Hematopoietic multipotent progenitor cell treated with erythropoietin and hydrocortisone succinate and interleukin-3 and kit ligand, for 8 days (in vitro differentiated cells): Measurements from ENCODE around the gene EIF4B.
"Not testable (repeated sequence)": the region's sequence is repeated elsewhere in the genome, so short reads cannot be mapped to it uniquely, and the experiment has no call there.

Source experiments
- DNase-seq: peaks from one replicate; pipeline ENCODE4 v3.0.0-alpha.2; 2015

Gene EIF4B, protein sequence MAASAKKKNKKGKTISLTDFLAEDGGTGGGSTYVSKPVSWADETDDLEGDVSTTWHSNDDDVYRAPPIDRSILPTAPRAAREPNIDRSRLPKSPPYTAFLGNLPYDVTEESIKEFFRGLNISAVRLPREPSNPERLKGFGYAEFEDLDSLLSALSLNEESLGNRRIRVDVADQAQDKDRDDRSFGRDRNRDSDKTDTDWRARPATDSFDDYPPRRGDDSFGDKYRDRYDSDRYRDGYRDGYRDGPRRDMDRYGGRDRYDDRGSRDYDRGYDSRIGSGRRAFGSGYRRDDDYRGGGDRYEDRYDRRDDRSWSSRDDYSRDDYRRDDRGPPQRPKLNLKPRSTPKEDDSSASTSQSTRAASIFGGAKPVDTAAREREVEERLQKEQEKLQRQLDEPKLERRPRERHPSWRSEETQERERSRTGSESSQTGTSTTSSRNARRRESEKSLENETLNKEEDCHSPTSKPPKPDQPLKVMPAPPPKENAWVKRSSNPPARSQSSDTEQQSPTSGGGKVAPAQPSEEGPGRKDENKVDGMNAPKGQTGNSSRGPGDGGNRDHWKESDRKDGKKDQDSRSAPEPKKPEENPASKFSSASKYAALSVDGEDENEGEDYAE

DNA sequence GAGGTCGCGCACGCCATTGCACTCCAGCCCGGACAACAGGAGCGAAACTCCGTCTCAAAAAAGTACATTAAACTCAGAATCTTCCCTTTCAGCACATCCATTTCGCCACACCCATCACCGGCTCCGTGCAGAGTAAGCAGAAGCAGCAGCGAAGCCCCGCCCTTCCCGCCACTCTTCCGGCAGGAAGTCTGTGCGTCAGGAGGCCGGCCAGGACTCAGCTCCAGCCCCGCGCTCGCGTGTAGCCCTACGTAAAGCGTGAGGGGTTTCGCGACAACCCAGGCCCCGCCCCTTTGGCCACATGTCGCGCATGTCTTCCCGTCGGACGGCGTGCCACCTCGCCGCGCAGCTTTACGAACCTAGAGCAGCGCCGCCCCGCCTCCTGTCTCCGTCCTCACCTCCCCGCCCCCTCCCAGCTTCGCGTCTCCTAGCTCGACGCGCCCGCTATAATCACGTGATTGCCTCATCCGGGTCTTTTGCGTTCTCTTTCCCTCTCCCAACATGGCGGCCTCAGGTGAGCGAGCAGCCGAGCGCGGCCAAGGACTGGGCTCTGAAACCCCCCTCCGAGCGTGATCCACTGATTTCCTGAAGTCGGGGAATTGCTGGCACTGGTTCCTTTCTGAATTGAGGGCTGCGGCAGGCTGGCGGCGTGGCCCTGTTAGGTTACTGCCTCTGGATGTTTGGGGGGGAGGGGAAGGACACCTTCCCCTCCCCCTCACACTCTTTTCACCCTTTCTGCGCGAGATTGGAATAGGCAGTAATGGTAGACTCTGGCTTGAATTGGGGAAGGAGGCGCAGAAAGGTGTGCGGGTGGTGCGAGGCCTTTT, at the start of gene EIF4B:
TSS of gene EIF4B (plus strand) at position 471 of the 824 bp plus-strand sequence. CDS start at position 499, 28 bp downstream.
- DNase-seq, result peak; percentile 99

DNA sequence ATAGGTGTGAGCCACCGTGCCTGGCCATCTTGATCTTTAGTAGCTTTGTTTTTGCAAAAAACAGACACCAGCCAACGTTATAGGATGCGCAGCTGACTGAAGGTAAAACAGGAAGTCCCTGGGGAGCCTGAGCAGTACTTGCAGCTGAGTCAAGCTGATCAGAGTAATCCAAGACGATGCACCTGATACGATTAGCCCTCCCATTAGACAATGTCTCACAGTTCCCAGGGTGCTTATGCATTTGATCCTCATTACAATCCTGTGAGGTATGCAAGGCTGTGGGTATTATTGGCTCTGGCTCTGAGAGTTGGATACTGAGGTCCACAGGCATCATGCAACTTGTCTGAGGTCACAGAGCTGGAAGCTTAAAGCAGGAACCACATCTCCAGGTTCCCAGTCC, 49.3 kb upstream of the EIF4B start:
- DNase-seq, result no peak

DNA sequence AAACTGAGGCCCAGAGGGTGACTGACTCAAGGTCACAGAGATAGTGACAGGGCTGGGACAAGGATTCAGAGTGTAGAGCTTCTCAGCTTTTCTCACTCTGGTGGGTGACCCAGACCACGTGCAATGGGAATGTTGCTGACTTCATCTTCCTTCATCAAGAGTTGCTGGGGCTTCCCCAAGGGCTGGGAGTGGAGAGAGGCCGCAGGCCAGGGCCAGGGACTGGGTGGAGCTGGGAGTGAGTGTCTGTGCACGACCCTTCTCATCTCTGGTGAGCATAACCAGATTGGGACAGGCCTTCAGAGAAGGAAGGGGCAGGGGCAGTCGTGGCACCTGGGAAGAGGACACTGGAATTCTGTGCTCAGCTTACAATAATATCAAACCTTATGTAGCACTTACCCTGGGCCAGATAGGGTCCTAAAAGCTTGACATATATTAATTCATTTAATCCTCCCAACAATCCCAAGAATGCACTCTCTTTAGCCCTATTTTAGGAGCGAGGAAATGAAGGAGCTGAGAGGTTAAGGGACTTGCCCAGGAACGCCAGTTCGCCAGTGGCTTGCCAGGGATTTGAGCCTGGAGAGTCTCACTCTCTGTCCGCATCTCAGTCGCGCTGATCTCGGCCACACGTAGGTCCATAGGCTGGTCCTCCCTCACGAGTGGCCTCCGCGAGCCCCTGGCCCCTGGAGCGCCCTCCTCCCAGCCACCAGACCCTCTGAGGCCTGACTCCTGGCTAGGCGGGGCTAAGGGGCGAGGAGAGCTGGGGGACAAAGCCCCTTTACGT, 41.5 kb upstream of the EIF4B start:
- DNase-seq, result no peak

DNA sequence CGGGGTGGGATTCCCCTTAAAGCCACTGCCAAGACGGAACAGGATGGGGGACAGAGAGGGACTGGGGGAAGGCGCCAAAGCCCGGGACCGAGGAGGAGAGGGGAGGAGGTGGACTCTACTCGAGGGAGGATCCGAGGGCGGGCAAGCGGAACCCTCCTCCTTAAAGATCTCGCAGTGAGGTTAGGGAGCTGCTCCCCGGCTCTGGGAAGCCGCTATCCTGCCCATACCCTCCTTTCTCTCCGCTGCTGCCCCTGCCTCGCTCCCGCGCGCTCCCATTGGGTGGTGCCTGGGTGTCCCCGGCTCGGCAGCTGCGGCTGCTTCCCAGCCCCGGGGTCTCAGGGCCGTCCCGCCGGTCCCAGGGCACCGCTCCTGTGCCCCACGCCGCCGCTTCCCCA, 40.9 kb upstream of the EIF4B start:
- DNase-seq, result no peak

DNA sequence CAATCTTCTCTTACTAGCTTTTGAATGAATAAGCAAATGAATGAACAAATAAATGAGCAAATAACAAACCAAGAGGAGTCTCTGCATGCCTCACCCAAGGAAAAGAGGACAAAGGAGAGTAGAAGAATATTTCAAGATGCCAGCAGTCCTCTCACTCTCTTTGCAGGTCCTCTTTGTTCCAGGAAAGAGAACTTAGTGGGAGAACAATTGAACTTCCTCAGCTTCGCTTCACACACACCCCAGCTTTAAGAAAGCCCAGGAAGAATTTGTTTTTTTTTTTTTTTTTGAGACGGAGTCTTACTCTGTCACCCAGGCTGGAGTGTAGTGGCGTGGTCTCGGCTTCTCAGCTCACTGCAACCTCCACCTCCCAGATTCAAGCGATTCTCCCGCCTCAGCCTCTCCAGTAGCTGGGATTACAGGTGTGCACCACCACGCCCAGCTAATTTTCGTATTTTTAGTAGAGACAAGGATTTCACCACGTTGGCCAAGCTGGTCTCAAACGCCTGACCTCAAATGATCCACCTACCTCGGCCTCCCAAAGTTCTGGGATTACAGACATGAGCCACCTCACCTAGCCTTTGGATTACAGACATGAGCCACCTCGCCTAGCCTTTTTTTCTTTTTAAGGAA, 37.0 kb upstream of the EIF4B start:
- no peak for DNase-seq

DNA sequence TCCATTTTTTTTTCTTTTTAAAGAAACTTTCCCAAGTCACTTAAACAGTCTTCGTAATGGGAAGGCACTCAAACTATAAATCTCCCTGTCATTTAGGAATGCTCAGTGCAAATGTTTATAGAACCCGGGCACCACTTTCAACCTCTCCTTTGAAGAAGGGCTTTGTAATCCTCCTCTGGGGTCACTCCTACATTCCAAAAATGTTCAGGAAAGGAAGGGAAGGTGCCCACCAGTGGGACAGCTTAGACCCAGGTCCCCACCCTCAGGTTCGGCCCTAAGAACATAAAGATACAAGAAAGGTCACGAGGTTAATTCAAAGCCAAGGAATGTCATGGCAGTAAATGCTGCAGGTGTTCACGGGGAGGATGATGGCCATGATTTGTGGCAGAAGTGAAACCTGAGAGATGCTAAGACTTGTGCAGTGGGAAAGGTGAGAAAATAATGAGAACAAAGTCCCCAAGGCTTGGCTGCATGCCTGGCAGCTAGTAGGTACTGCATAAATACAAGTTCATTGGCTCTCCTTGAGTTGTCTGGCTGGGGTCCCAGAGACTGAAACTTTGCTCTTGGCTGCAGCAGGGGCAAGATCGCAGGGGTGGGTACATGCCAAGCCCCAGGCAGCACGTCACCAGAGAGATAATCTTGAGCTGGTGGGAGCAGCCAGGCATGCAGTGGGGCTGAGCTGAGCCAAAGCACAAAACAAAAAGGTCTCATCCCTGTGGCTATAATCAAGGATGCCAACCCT, 36.3 kb upstream of the EIF4B start:
- DNase-seq, result no peak

DNA sequence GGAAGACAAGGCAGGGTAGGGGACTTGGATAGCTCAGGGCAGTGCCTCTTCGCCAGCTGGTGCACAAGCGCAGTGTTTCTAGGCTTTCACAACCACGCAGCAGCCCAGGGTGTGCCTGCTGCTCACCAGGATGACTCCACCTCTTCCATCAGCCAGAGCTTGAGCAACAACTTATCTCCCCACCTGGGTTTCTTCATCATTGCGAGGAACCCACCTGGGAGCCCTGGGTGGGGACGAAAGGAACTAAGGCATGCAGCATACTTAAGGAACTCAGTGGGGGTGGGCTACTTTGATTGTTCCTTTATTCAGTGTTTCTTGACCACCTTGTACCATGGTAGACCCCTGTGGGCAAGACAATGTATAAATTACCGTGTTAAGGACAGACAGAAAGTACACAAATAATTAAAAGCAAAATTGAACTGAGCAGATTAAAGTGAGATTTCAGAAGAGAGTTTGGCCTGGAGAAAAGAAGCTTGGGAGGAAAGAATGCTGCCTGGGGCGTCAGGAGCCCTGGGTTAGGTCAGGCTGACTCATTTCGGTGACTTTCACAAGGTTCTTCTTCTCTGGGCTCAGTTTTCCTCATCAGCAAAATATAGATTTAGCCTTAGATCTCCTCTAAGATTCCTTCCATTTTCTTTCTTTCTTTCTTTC, 34.5 kb upstream of the EIF4B start:
- DNase-seq, result no peak

DNA sequence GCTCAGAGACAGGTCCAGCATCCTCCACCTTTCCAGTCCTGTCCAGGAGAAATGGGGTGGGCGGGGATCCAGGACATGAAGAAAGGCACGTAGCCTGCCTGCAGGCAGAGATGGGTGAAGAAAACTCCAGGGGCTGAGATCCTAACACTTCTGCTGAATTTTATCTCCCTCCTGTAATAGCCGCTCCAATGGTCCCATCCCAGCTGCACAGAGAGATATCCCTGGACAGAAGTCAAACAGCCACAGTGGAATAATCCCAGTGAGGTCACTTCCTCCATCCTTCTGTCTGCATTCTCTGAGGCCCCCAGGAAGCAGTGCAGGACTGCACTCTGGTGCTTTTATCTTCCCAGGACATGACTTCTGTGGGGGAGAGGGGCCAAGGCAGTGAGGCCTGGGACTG, 31.1 kb upstream of the EIF4B start:
- no peak for DNase-seq

DNA sequence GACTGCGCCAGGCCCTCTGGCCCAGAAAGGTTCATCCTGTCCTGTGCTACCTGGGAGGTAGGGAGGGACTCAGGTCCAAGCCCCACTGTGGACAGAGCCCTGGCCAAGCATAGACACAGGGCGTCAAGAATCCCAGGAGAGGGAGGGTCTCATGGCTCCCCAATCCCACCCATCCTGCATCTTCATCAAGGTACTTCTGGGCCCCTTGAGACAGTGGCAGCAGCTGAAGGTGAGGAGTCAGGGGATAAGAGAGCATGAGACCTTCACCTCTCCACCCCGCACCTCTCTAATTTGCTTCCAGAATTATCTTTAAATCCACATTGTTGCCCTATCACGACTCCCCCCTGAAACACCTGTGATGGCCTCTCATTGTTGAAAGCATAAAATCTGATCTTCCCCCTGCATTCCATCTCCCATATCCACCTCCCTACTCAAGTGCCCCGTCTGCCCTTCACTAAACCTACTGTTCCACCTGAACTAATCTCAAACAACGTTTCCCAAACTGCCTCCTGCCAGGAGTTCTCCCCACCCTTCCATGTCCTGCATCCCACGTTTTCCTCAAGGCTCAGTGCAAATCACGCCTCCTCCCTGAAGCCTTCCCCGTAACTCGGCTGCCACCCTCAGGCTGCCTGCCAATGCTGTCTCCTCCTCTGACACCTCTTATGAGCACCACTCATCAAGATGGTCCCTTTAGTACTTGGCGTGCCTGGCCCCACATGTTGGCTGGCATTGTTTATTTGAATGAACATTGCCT, 30.3 kb upstream of the EIF4B start:
- DNase-seq, result no peak

DNA sequence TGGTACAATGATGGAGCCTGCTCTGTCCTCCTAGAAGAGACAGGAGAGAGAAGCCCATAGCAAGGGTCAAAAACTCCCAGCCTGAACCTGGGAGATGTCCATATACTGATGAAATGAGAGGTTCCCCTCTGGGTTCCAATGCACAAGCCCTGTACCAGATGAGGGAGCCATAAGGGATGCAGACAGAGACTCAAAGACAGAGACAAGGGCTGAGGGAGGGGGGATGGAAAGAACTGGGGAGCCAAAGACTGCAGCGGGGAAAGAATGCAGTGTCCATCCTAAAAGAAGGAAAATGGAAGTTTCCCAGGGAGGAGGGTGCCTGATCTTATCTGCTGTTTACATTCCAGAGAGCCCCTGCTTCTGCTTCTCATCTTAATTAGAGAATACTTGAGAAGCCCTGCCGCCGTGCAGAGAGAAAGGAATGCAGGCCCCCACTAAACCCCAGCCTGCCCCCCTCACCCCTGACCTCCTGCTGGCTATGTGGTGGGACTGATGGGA, 29.6 kb upstream of the EIF4B start:
- no peak for DNase-seq

DNA sequence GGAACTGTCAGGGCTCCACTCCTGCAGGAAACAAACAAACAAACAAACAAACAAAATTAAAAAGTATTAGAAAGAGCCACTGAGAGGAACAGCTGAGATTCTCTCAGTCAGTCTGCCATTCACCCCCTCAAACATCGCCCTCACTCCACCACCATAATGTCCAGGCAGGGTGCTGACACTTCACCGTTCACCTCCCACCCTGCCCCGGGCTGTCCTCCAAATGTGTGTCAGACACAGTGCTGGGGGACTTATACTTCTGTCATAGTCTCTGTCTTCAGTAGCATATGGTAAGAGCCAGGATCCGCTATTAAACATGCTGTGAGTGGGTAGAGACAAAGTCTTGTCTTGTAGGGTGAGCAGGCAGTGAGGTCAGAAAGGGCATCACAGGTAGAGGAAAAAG, 29.1 kb upstream of the EIF4B start:
- no peak for DNase-seq

DNA sequence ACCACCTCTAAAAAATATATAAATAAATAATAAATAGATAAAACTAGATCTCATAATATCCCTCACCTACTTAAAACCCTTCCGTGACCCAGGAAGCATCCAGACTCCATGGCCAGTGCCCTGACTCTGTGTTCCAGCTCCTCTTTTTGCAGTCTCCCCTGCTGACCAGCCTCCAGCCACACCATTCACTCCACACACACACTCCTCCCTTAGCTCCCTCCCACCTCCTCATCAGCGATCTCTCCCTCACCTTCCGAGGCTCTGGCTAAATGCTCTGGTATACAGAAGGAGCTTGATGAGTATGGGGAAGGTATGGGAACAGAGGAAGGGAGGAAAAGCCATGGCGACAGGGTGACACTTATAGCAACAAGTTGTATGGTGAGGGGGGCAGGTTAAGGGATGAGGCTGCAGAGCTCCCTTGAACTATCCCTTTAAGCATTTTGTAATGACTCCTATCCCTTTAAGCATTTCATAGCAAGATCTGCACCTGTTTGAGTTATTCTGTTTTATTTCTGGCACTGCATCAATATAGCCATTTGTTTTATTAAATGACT, 26.1 kb upstream of the EIF4B start:
- no peak for DNase-seq

DNA sequence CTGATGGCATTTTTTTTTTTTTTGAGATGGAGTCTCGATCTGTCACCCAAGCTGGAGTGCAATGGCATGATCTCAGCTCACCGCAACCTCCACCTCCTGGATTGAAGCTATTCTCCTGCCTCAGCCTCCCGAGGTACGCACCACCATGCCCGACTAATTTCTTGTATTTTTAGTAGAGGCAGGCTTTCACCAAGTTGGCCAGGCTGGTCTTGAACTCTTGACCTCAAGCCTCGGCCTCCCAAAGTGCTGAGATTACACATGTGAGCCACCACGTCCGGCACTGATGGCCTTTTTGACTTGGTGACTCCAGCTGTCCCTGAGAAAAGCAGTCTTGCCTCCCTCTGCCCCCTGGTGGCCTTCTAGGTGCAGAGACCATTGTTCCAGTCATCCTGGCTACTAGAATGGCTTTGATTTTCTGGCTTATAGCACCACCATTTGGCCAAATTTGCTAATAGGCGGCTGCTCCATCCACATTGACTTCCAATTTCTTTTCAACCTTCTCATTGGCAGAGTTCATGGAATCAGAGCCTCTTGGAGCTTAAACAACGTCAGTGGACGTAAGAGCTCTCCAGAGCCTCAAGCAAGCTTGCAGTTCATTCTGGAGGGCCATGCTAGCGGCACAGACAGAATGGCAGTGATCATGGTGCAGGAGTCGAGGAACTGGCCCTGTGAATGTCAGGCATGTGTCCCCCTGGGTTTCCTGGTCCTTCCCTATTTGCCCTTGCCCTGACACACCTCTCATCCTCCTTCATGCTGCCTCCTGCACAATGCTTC, 25.4 kb upstream of the EIF4B start:
- peak; percentile 93 for DNase-seq

DNA sequence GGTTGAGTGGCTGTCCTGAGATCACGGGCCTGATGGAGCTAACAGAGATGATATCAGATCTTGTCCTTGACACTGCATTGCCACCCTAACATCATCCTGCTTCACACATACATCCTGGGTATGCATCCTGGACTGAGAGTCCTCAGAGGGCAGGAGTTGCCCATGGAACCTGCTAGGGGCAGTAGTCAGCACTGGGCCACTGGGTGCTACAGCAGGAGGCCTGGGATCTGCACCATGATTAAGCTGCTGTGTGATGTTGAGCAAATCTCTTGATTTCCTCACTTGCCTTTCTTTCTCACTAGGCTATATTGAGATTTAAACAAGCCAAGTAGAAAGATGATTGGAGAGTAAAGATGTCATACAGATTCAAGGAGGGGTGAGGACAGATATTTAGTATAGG, 22.1 kb upstream of the EIF4B start:
- no peak for DNase-seq

DNA sequence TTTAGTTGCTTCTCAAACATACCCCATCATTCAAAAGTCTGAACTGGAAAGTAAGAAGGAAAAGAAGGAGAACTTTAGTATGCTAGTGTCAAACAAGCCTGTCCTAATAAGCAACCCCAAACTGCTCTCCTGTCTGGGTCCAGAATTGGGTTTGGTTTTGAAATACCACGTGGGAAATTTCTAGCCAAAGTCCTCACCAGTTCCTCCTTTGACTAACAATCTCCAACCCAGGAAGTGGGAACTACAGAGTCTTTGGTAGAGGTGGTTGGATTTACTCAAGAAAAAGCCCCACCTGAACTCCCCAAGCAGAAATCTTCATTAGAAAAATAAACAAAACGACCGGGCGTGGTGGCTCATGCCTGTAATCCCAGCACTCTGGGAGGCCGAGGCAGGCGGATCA, 17.4 kb upstream of the EIF4B start:
- no peak for DNase-seq

DNA sequence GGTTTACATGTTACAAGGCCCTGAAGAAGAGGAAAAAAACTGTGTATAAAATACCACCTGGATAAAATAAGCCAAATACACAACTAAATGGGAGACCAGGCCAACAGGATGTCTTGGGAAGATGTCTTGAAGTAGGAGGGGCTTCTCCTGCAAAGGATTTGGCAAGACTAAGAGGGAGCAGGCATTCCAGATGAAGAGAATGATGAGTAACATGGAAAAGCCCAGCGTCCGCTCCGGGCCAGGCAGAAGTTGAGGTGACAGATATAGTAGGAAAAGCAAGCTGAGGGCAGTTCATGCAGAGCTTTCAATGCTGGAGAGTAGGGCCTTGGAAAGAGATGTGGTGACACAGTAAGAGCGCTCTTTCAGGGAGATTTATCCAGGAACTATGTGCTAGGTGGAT, 16.1 kb upstream of the EIF4B start:
- no peak for DNase-seq

DNA sequence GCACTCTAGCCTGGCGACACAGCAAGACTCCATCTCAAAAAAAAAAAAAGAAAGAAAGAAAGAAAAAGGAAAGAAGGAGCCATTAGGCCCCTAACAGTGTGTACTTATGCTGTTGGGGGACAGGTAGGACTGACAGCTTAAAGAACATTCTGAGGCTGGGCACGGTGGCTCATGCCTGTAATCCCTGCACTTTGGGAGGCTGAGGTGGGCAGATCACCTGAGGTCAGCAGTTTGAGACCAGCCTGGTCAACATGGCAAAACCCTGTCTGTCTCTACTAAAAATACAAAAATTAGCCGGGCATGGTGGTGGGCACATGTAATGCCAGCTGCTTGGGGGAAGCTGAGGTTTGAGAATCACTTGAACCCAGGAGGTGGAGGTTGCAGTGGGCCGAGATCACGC, 14.0 kb upstream of the EIF4B start:
- not testable (repeated sequence) for DNase-seq

DNA sequence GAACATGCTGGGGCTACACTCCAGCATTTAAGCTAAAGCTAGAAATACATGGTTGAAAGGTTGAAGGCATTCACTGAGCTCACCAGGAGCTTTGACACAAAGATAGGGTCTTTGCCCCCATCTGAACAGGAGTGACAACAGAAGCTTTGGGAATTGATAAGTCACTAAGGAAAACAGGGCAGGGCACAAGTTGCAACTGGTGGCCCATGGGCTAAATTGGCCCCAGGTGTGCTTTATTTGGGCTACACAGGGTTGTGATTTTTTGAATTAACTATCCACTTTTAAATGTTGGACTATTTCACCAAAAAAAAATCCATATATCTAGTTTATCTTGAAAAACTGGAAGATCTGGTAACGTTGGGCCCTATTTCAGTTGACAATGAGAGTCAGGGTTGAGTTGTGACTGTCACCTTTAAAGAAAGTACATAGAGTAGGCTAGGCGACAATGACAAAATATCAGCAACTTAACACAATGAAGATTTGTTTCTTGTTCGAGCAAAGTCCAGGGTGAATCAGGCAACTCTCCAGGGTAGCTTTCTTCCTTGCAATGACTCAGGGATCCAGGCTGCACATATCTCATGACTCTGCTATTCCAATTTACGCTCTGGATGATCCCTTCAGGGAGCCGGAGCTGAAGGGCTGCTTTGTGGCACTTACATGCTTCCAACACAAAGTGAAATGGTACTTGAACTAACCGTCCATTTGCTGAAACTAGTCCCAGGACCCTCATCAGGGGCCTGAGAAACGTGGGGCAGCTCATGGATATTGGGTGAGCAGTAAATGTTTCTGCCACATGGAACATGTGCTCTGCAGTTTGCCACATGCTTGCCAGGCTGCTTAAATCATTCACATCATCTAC, 13.3 kb upstream of the EIF4B start:
- DNase-seq, result no peak
